Measurements from ENCODE around the gene STAT6. TPM values are rescaled to one million over a fixed set of nuclear protein-coding genes. Genes with fewer than 3 reads are reported as not detected.

STAT6 gene
- total RNA-seq, 1 experiment from 2014 or later: 122 TPM

GRCh38 chr12:57119294-57120085, 8.3 kb upstream of the STAT6 start:
- POLR2A ChIA-PET (ENCODE audit: unreplicated experiment): no interaction called here
- no peak overlapping the region for H3K4me2 ChIP-seq

GRCh38 chr12:57118711-57119271, 7.6 kb upstream of the STAT6 start:
- Histone ChIP-seq H3K4me2 (no peak overlapping the region), H3K9me2 (ENCODE audit: insufficient read depth) (no peaks in the 10 kb centered on the region), H3K9me3 (ENCODE audit: insufficient read depth, low read depth) (no peaks in the 10 kb centered on the region), H3K36me3 (ENCODE audit: low read depth) (no peaks in the 10 kb centered on the region), H2AFZ (no peak overlapping the region), H3K4me3 (no peak overlapping the region), H3K27ac (no peak overlapping the region), H3K4me1 (replicated peaks; ENCODE audit: insufficient read depth) (no peaks in the 10 kb centered on the region), H4K20me1 (ENCODE audit: insufficient read depth) (no peaks in the 10 kb centered on the region), H3F3A (ENCODE audit: insufficient read depth, low read depth) (no peaks in the 10 kb centered on the region), H3K79me2 (ENCODE audit: low read depth) (no peaks in the 10 kb centered on the region), H3K27me3 (ENCODE audit: insufficient read depth, low read depth) (no peaks in the 10 kb centered on the region)
- intact Hi-C loops (cut with micrococcal nuclease; ENCODE audit: unreplicated experiment): no loop called here
- ChIA-PET CTCF (no interaction called here), POLR2A (ENCODE audit: unreplicated experiment) (interaction anchor here (0.5 kb wide), 1 partner anchor 9 kb away, joined by 7 read pairs; no protein-coding TSS in a partner anchor)
- DNase-seq: no peak
- BruUV-seq (replicated peaks): no TSS peak
- TF ChIP-seq CTCF (conservative IDR thresholded peaks at IDR 0.05): no peak
- TF ChIP-seq EZH2 (IDR thresholded peaks at IDR 0.05; ENCODE audit: low read depth): no peak

More at GRCh38 chr12:57119294-57120085, 8.3 kb upstream of the STAT6 start:
- Histone ChIP-seq H3K4me3 (no peak overlapping the region), H3K36me3 (ENCODE audit: low read depth) (no peaks in the 10 kb centered on the region), H3K27ac (no peak overlapping the region), H2AFZ (no peak overlapping the region), H3K27me3 (ENCODE audit: insufficient read depth, low read depth) (no peaks in the 10 kb centered on the region), H3K9me2 (ENCODE audit: insufficient read depth) (no peaks in the 10 kb centered on the region), H3K9me3 (ENCODE audit: insufficient read depth, low read depth) (no peaks in the 10 kb centered on the region), H4K20me1 (ENCODE audit: insufficient read depth) (no peaks in the 10 kb centered on the region), H3K79me2 (ENCODE audit: low read depth) (no peaks in the 10 kb centered on the region), H3K4me1 (replicated peaks; ENCODE audit: insufficient read depth) (no peaks in the 10 kb centered on the region), H3F3A (ENCODE audit: insufficient read depth, low read depth) (no peaks in the 10 kb centered on the region)
- intact Hi-C loops (cut with micrococcal nuclease; ENCODE audit: unreplicated experiment): no loop called here
- no TSS peak for BruUV-seq (replicated peaks)
- no peak for DNase-seq
- CTCF ChIA-PET: no interaction called here
- TF ChIP-seq CTCF (conservative IDR thresholded peaks at IDR 0.05): no peak
- no peak for TF ChIP-seq EZH2 (IDR thresholded peaks at IDR 0.05; ENCODE audit: low read depth)

GRCh38 chr12:57116580-57117281, 5.6 kb upstream of the STAT6 start:
- no peaks in the 10 kb centered on the region for H3K36me3 ChIP-seq (ENCODE audit: low read depth)
- H3K27ac ChIP-seq: no peak overlapping the region
- no peaks in the 10 kb centered on the region for H3K79me2 ChIP-seq (ENCODE audit: low read depth)
- TF ChIP-seq CTCF (conservative IDR thresholded peaks at IDR 0.05): no peak
- no peak for TF ChIP-seq EZH2 (IDR thresholded peaks at IDR 0.05; ENCODE audit: low read depth)
- intact Hi-C loops (cut with micrococcal nuclease; ENCODE audit: unreplicated experiment): no loop called here
- H3K4me1 ChIP-seq (replicated peaks; ENCODE audit: insufficient read depth): peaks cover 11% of the 10 kb centered on the region
- CTCF ChIA-PET: interaction anchor here (1.1 kb wide), 1 partner anchor 64 kb away, joined by 3 read pairs; no protein-coding TSS in a partner anchor
- H3K9me3 ChIP-seq (ENCODE audit: insufficient read depth, low read depth): no peaks in the 10 kb centered on the region
- no peaks in the 10 kb centered on the region for H3K9me2 ChIP-seq (ENCODE audit: insufficient read depth)
- no peak for DNase-seq
- BruUV-seq (replicated peaks): no TSS peak
- no peak overlapping the region for H3K4me2 ChIP-seq
- H3K4me3 ChIP-seq: no peak overlapping the region
- peaks cover 11% of the 10 kb centered on the region for H3F3A ChIP-seq (ENCODE audit: insufficient read depth, low read depth)
- H3K27me3 ChIP-seq (ENCODE audit: insufficient read depth, low read depth): no peaks in the 10 kb centered on the region
- POLR2A ChIA-PET (ENCODE audit: unreplicated experiment): no interaction called here
- H2AFZ ChIP-seq: no peak overlapping the region
- H4K20me1 ChIP-seq (ENCODE audit: insufficient read depth): no peaks in the 10 kb centered on the region
